Erythroblast (primary cell): ENCODE measurements around the gene SLC16A1.
"Not testable (repeated sequence)": the region's sequence is repeated elsewhere in the genome, so short reads cannot be mapped to it uniquely, and the experiment has no call there.

Experiments
- GATA1 ChIP-seq: IDR thresholded peaks from 2 replicates; pipeline ENCODE4 v1.6.1; 2011; ENCODE audit warnings: low read depth, mild to moderate bottlenecking, control low read depth, low read length, moderate library complexity
- POLR2A ChIP-seq: IDR thresholded peaks from 2 replicates; pipeline ENCODE4 v1.6.1; 2011; ENCODE audit warnings: mild to moderate bottlenecking, low read length

DNA sequence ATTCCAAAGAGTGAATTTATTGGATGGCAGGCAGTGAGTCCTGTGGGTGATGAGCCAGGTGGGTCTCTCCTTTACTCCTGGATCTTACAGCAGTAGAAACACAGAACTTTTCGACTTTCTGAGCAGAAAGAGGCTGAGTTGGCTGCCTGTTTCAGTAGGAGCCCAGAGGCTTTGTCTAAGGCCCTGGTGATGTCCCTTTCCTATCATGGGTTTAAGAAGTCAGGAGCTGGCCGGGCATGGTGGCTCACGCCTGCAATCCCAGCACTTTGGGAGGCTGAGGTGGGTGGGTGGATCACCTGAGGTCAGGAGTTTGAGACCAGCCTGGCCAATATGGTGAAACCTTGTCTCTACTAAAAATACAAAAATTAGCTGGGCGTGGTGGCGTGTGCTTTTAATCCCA lies 71.0 kb downstream of the SLC16A1 start:
- TF ChIP-seq POLR2A, GATA1: not testable (repeated sequence)
